GM23338 (cell line): ENCODE results near the gene SOX30. TPM values are rescaled to one million over a fixed set of nuclear protein-coding genes. Genes with fewer than 3 reads are reported as not detected.

ENCODE experiments used
- ATAC-seq: fragments of 200-7000 bp; cut with Tn5 transposase; 3 replicates; pipeline ENCODE4 v1.9.1; 2020
- DNase-seq: peaks from one replicate; pipeline ENCODE4 v3.0.0-alpha.2; 2015; ENCODE audit warnings: low spot score
- H2AFZ ChIP-seq: fragments of 200-600 bp; sonication (generic); 2 replicates; pipeline ENCODE4 v1.8.0; 2016; ENCODE audit warnings: antibody characterized with exemption, mild to moderate bottlenecking, moderate library complexity
- H3F3A ChIP-seq: fragments of 200-600 bp; sonication (generic); replicated peaks from 2 replicates; pipeline ENCODE4 v1.8.0; 2017; ENCODE audit warnings: antibody characterized with exemption, mixed run types, low read depth
- H3K27ac ChIP-seq: fragments of 200-600 bp; sonication (generic); 2 replicates; pipeline ENCODE4 v1.6.1; 2016; ENCODE audit warnings: low read depth
- H3K27me3 ChIP-seq: fragments of 200-600 bp; sonication (generic); 2 replicates; pipeline ENCODE4 v1.8.0; 2016; ENCODE audit warnings: mild to moderate bottlenecking, mixed run types, moderate library complexity; ENCODE audit not compliant: insufficient read depth
- H3K36me3 ChIP-seq: fragments of 200-600 bp; sonication (generic); 2 replicates; pipeline ENCODE4 v1.8.0; 2016; ENCODE audit warnings: mild to moderate bottlenecking; ENCODE audit not compliant: insufficient read depth
- H3K4me1 ChIP-seq: fragments of 200-600 bp; sonication (generic); 2 replicates; pipeline ENCODE4 v1.8.0; 2016; ENCODE audit warnings: mild to moderate bottlenecking, moderate library complexity; ENCODE audit not compliant: insufficient read depth
- H3K4me2 ChIP-seq: fragments of 200-600 bp; sonication (generic); 2 replicates; pipeline ENCODE4 v1.7.1; 2017; ENCODE audit warnings: mixed run types
- H3K4me3 ChIP-seq: fragments of 200-600 bp; sonication (generic); 2 replicates; pipeline ENCODE4 v1.6.1; 2016; ENCODE audit warnings: mixed run types
- H3K79me2 ChIP-seq: fragments of 200-600 bp; sonication (generic); replicated peaks from 2 replicates; pipeline ENCODE4 v1.8.0; 2017; ENCODE audit warnings: mild to moderate bottlenecking; ENCODE audit not compliant: insufficient read depth
- H3K9me2 ChIP-seq: fragments of 200-600 bp; sonication (generic); 2 replicates; pipeline ENCODE4 v1.8.0; 2017; ENCODE audit not compliant: insufficient read depth
- H4K20me1 ChIP-seq: fragments of 200-600 bp; sonication (generic); replicated peaks from 2 replicates; pipeline ENCODE4 v1.8.0; 2017; ENCODE audit warnings: mild to moderate bottlenecking; ENCODE audit not compliant: insufficient read depth
- H3K27ac Mint-ChIP-seq: 2 replicates; pipeline ENCODE4 v1.8.0; 2020; ENCODE audit warnings: inconsistent platforms, mild to moderate bottlenecking, moderate library complexity, mixed read lengths
- H3K27me3 Mint-ChIP-seq: 3 replicates; pipeline ENCODE4 v1.8.0; 2022; ENCODE audit warnings: low read depth, mild to moderate bottlenecking, moderate library complexity, mixed read lengths, inconsistent platforms; ENCODE audit not compliant: insufficient read depth, poor library complexity
- H3K36me3 Mint-ChIP-seq: 3 replicates; pipeline ENCODE4 v1.8.0; 2021; ENCODE audit warnings: low read depth, mild to moderate bottlenecking, inconsistent platforms, moderate library complexity, mixed read lengths
- H3K4me1 Mint-ChIP-seq: 3 replicates; pipeline ENCODE4 v1.8.0; 2020; ENCODE audit warnings: mild to moderate bottlenecking, inconsistent platforms, mixed read lengths
- H3K4me3 Mint-ChIP-seq: 3 replicates; pipeline ENCODE4 v1.8.0; 2021; ENCODE audit warnings: moderate library complexity, mild to moderate bottlenecking, inconsistent platforms, mixed read lengths
- H3K9me3 Mint-ChIP-seq: 3 replicates; pipeline ENCODE4 v1.8.0; 2020; ENCODE audit warnings: moderate library complexity, mild to moderate bottlenecking, inconsistent platforms, mixed read lengths
- CREB1 ChIP-seq: fragments of 250-450 bp; sonication (Bioruptor Pico); IDR thresholded peaks from 2 replicates; pipeline ENCODE4 v1.5.0; 2020; ENCODE audit warnings: low read depth, mild to moderate bottlenecking, moderate library complexity
- EZH2 ChIP-seq: fragments of 200-600 bp; sonication (generic); IDR thresholded peaks from one replicate; pipeline ENCODE4 v1.8.0; 2017; ENCODE audit warnings: antibody characterized with exemption, mild to moderate bottlenecking, low read depth; ENCODE audit not compliant: unreplicated experiment
- EZH2phosphoT487 ChIP-seq: fragments of 200-600 bp; sonication (generic); IDR thresholded peaks from one replicate; pipeline ENCODE4 v1.8.1; 2018; ENCODE audit warnings: antibody characterized with exemption; ENCODE audit not compliant: unreplicated experiment
- JUNB ChIP-seq: IDR thresholded peaks from one replicate; pipeline ENCODE4 v1.6.1; 2016; ENCODE audit warnings: antibody characterized with exemption; ENCODE audit not compliant: unreplicated experiment
- NANOG ChIP-seq: IDR thresholded peaks from 2 replicates; pipeline ENCODE4 v1.6.1; 2016; ENCODE audit warnings: antibody characterized with exemption, borderline replicate concordance
- STAT1 ChIP-seq: IDR thresholded peaks from one replicate; pipeline ENCODE4 v1.6.1; 2016; ENCODE audit warnings: antibody characterized with exemption; ENCODE audit not compliant: unreplicated experiment
- ZNF114 ChIP-seq: fragments of 250-450 bp; sonication (Bioruptor Pico); IDR thresholded peaks from 2 replicates; pipeline ENCODE4 v1.5.0; 2020; ENCODE audit warnings: mild to moderate bottlenecking, moderate library complexity
- polyA plus RNA-seq: library from polyadenylated mRNA; unstranded; fragments of >200 nt; fragmentation: Nextera tagmentation; extraction: Ambion mirVana; gene quantifications from 2 replicates; pipeline ENCODE4 v1.2.1, GENCODE V29; 2016
- total RNA-seq: library from RNA; depleted of rRNA; stranded (reverse); fragments of >200 nt; shearing (Covaris generic); gene quantifications from 2 replicates; pipeline ENCODE4 v1.2.3, GENCODE V29; 2014
- TF ChIP-seq, protein P1 (sequence below): IDR thresholded peaks from 2 replicates; pipeline ENCODE4 v1.6.1; 2016; ENCODE audit warnings: antibody characterized with exemption
- TF ChIP-seq, protein P2 (sequence below): fragments of 250-450 bp; sonication (Bioruptor Pico); IDR thresholded peaks from 2 replicates; pipeline ENCODE4 v1.5.0; 2020; ENCODE audit warnings: mild to moderate bottlenecking, moderate library complexity
- TF ChIP-seq, protein P3 (sequence below): IDR thresholded peaks from one replicate; pipeline ENCODE4 v1.6.1; 2018; ENCODE audit warnings: antibody characterized with exemption; ENCODE audit not compliant: unreplicated experiment
- TF ChIP-seq, protein P4 (sequence below), 2 experiments: fragments of 200-600 bp in 1 of 2; sonication (generic) in 1 of 2; conservative IDR thresholded peaks; 2 replicates each; pipeline versions ENCODE4 v1.5.1 to v1.6.1; 2016 to 2017; ENCODE audit warnings: antibody characterized with exemption in 2 of 2, low read depth in 2 of 2, mild to moderate bottlenecking in 2 of 2, moderate library complexity in 1 of 2

Gene SOX30
- total and polyA plus RNA-seq, 2 experiments from 2014 or later: 0.47 to 1.3 TPM

DNA sequence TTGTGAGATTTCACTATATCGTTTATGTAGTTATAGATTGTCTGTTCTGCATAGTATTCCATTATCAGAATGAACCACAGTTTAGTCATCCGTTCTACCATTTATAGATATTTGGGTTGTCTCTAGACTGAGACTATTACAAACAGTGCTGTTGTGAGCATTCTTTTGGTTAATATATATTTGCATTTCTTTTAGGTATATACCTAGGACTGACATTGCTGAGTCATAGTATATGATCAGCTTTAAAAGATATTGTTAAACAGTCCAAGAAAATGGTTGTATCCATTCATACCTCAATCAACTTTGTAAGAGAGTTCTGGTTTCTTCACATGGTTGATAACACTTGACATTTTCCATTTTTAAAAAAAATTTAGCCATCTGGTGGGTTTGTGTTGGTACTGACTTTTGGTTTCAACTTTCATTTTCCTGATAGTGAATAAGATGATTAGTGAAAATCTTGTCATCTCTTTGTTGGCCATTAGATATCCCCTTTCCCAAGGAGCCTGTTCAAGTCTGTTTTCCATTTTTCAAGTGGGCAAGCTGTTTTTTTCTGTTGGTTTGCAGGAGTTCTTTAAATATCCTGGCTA lies 53.8 kb downstream of the SOX30 start:
- Histone ChIP-seq H3K4me3 (no peak overlapping the region), H3K9me2 (no peaks in the 10 kb centered on the region), H3K27ac (no peak overlapping the region), H4K20me1 (no peaks in the 10 kb centered on the region), H2AFZ (no peak overlapping the region), H3K4me1 (no peaks in the 10 kb centered on the region), H3F3A (no peaks in the 10 kb centered on the region), H3K36me3 (no peaks in the 10 kb centered on the region), H3K4me2 (no peak overlapping the region), H3K27me3 (no peaks in the 10 kb centered on the region), H3K79me2 (no peaks in the 10 kb centered on the region)
- Mint-ChIP-seq H3K27me3 (no peaks in the 10 kb centered on the region), H3K4me1 (no peaks in the 10 kb centered on the region; the same call in 2 of the 3 replicates), H3K4me3 (no peak overlapping the region), H3K9me3 (no peaks in the 10 kb centered on the region), H3K27ac (no peak overlapping the region), H3K36me3 (no peaks in the 10 kb centered on the region)
- DNase-seq (no peak), ATAC-seq (no peak)
- TF ChIP-seq ZNF114 (CRISPR knock-in tag): no peak
- no peak for TF ChIP-seq NANOG
- TF ChIP-seq, protein P1, sequence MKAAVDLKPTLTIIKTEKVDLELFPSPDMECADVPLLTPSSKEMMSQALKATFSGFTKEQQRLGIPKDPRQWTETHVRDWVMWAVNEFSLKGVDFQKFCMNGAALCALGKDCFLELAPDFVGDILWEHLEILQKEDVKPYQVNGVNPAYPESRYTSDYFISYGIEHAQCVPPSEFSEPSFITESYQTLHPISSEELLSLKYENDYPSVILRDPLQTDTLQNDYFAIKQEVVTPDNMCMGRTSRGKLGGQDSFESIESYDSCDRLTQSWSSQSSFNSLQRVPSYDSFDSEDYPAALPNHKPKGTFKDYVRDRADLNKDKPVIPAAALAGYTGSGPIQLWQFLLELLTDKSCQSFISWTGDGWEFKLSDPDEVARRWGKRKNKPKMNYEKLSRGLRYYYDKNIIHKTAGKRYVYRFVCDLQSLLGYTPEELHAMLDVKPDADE: no peak
- no peak for TF ChIP-seq EZH2
- no peak for TF ChIP-seq CREB1 (CRISPR knock-in tag)
- TF ChIP-seq EZH2phosphoT487: no peak
- TF ChIP-seq, protein P2, sequence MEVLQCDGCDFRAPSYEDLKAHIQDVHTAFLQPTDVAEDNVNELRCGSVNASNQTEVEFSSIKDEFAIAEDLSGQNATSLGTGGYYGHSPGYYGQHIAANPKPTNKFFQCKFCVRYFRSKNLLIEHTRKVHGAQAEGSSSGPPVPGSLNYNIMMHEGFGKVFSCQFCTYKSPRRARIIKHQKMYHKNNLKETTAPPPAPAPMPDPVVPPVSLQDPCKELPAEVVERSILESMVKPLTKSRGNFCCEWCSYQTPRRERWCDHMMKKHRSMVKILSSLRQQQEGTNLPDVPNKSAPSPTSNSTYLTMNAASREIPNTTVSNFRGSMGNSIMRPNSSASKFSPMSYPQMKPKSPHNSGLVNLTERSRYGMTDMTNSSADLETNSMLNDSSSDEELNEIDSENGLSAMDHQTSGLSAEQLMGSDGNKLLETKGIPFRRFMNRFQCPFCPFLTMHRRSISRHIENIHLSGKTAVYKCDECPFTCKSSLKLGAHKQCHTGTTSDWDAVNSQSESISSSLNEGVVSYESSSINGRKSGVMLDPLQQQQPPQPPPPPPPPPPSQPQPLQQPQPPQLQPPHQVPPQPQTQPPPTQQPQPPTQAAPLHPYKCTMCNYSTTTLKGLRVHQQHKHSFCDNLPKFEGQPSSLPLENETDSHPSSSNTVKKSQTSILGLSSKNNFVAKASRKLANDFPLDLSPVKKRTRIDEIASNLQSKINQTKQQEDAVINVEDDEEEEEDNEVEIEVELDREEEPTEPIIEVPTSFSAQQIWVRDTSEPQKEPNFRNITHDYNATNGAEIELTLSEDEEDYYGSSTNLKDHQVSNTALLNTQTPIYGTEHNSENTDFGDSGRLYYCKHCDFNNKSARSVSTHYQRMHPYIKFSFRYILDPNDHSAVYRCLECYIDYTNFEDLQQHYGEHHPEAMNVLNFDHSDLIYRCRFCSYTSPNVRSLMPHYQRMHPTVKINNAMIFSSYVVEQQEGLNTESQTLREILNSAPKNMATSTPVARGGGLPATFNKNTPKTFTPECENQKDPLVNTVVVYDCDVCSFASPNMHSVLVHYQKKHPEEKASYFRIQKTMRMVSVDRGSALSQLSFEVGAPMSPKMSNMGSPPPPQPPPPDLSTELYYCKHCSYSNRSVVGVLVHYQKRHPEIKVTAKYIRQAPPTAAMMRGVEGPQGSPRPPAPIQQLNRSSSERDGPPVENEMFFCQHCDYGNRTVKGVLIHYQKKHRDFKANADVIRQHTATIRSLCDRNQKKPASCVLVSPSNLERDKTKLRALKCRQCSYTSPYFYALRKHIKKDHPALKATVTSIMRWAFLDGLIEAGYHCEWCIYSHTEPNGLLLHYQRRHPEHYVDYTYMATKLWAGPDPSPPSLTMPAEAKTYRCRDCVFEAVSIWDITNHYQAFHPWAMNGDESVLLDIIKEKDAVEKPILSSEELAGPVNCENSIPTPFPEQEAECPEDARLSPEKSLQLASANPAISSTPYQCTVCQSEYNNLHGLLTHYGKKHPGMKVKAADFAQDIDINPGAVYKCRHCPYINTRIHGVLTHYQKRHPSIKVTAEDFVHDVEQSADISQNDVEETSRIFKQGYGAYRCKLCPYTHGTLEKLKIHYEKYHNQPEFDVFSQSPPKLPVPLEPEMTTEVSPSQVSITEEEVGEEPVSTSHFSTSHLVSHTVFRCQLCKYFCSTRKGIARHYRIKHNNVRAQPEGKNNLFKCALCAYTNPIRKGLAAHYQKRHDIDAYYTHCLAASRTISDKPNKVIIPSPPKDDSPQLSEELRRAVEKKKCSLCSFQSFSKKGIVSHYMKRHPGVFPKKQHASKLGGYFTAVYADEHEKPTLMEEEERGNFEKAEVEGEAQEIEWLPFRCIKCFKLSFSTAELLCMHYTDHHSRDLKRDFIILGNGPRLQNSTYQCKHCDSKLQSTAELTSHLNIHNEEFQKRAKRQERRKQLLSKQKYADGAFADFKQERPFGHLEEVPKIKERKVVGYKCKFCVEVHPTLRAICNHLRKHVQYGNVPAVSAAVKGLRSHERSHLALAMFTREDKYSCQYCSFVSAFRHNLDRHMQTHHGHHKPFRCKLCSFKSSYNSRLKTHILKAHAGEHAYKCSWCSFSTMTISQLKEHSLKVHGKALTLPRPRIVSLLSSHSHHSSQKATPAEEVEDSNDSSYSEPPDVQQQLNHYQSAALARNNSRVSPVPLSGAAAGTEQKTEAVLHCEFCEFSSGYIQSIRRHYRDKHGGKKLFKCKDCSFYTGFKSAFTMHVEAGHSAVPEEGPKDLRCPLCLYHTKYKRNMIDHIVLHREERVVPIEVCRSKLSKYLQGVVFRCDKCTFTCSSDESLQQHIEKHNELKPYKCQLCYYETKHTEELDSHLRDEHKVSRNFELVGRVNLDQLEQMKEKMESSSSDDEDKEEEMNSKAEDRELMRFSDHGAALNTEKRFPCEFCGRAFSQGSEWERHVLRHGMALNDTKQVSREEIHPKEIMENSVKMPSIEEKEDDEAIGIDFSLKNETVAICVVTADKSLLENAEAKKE (CRISPR knock-in tag): no peak
- TF ChIP-seq, protein P3, sequence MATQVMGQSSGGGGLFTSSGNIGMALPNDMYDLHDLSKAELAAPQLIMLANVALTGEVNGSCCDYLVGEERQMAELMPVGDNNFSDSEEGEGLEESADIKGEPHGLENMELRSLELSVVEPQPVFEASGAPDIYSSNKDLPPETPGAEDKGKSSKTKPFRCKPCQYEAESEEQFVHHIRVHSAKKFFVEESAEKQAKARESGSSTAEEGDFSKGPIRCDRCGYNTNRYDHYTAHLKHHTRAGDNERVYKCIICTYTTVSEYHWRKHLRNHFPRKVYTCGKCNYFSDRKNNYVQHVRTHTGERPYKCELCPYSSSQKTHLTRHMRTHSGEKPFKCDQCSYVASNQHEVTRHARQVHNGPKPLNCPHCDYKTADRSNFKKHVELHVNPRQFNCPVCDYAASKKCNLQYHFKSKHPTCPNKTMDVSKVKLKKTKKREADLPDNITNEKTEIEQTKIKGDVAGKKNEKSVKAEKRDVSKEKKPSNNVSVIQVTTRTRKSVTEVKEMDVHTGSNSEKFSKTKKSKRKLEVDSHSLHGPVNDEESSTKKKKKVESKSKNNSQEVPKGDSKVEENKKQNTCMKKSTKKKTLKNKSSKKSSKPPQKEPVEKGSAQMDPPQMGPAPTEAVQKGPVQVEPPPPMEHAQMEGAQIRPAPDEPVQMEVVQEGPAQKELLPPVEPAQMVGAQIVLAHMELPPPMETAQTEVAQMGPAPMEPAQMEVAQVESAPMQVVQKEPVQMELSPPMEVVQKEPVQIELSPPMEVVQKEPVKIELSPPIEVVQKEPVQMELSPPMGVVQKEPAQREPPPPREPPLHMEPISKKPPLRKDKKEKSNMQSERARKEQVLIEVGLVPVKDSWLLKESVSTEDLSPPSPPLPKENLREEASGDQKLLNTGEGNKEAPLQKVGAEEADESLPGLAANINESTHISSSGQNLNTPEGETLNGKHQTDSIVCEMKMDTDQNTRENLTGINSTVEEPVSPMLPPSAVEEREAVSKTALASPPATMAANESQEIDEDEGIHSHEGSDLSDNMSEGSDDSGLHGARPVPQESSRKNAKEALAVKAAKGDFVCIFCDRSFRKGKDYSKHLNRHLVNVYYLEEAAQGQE: no peak
- no peak for TF ChIP-seq STAT1
- TF ChIP-seq, protein P4, sequence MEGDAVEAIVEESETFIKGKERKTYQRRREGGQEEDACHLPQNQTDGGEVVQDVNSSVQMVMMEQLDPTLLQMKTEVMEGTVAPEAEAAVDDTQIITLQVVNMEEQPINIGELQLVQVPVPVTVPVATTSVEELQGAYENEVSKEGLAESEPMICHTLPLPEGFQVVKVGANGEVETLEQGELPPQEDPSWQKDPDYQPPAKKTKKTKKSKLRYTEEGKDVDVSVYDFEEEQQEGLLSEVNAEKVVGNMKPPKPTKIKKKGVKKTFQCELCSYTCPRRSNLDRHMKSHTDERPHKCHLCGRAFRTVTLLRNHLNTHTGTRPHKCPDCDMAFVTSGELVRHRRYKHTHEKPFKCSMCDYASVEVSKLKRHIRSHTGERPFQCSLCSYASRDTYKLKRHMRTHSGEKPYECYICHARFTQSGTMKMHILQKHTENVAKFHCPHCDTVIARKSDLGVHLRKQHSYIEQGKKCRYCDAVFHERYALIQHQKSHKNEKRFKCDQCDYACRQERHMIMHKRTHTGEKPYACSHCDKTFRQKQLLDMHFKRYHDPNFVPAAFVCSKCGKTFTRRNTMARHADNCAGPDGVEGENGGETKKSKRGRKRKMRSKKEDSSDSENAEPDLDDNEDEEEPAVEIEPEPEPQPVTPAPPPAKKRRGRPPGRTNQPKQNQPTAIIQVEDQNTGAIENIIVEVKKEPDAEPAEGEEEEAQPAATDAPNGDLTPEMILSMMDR (conservative IDR thresholded peaks at IDR 0.05; ENCODE audit: low read depth in 2 of 2): no peak
- TF ChIP-seq JUNB: no peak
